Measurements from ENCODE around the gene TRIO. TPM values are rescaled to one million over a fixed set of nuclear protein-coding genes. Genes with fewer than 3 reads are reported as not detected.

Gene TRIO
- total RNA-seq, 1 experiment from 2014 or later: 99.8 TPM

GRCh38 chr5:14339468-14339867 is 196.3 kb downstream of the TRIO start:
- peaks cover 13% of the 10 kb centered on the region for H3K36me3 ChIP-seq (ENCODE audit: insufficient read depth, low read length, poor library complexity, severe bottlenecking)
- intact Hi-C loops (cut with micrococcal nuclease; ENCODE audit: unreplicated experiment): no loop called here
- no peak overlapping the region for H3K27ac ChIP-seq (ENCODE audit: low read depth, low read length, poor library complexity, severe bottlenecking)
- H3K9me3 ChIP-seq (ENCODE audit: low read depth, low read length, poor library complexity, severe bottlenecking): no peaks in the 10 kb centered on the region
- BruUV-seq (replicated peaks): no TSS peak
- no peak overlapping the region for H3K4me3 ChIP-seq (ENCODE audit: low read depth, low read length, poor library complexity, severe bottlenecking)
- ChIA-PET POLR2A (ENCODE audit: low non-redundant PET) (no interaction called here), CTCF (no interaction called here)
- no peaks in the 10 kb centered on the region for H3K4me1 ChIP-seq (ENCODE audit: insufficient read depth, low read length, poor library complexity, severe bottlenecking)
- DNase-seq (ENCODE audit: low spot score): no peak
- no peaks in the 10 kb centered on the region for H3K27me3 ChIP-seq (replicated peaks; ENCODE audit: insufficient read depth, low read depth, low read length, poor library complexity)
- TF ChIP-seq EZH2 (IDR thresholded peaks at IDR 0.05; ENCODE audit: borderline replicate concordance, low read depth, low read length, poor library complexity, severe bottlenecking) (no peak), CTCF (conservative IDR thresholded peaks at IDR 0.05; ENCODE audit: low read depth, low read length) (no peak)

- BruUV-seq (replicated peaks): no TSS peak
Observed at GRCh38 chr5:14341571-14342230, 198.6 kb downstream of the TRIO start.

GRCh38 chr5:14342306-14342705 is 199.2 kb downstream of the TRIO start:
- H3K27me3 ChIP-seq (replicated peaks; ENCODE audit: insufficient read depth, low read depth, low read length, poor library complexity): no peaks in the 10 kb centered on the region
- H3K4me1 ChIP-seq (ENCODE audit: insufficient read depth, low read length, poor library complexity, severe bottlenecking): no peaks in the 10 kb centered on the region
- CTCF ChIA-PET: interaction anchor here (0.6 kb wide), 1 partner anchor 12 kb away, joined by 6 read pairs; no protein-coding TSS in a partner anchor
- no peak overlapping the region for H3K27ac ChIP-seq (ENCODE audit: low read depth, low read length, poor library complexity, severe bottlenecking)
- TF ChIP-seq CTCF (conservative IDR thresholded peaks at IDR 0.05; ENCODE audit: low read depth, low read length): no peak
- TF ChIP-seq EZH2 (IDR thresholded peaks at IDR 0.05; ENCODE audit: borderline replicate concordance, low read depth, low read length, poor library complexity, severe bottlenecking): no peak
- intact Hi-C loops (cut with micrococcal nuclease; ENCODE audit: unreplicated experiment): no loop called here
- no peaks in the 10 kb centered on the region for H3K9me3 ChIP-seq (ENCODE audit: low read depth, low read length, poor library complexity, severe bottlenecking)
- no peak overlapping the region for H3K4me3 ChIP-seq (ENCODE audit: low read depth, low read length, poor library complexity, severe bottlenecking)
- BruUV-seq (replicated peaks): no TSS peak
- DNase-seq (ENCODE audit: low spot score): no peak
- H3K36me3 ChIP-seq (ENCODE audit: insufficient read depth, low read length, poor library complexity, severe bottlenecking): peaks cover 3% of the 10 kb centered on the region
- POLR2A ChIA-PET (ENCODE audit: low non-redundant PET): no interaction called here

More at GRCh38 chr5:14341571-14342230, 198.6 kb downstream of the TRIO start:
- no peak for DNase-seq (ENCODE audit: low spot score)
- H3K9me3 ChIP-seq (ENCODE audit: low read depth, low read length, poor library complexity, severe bottlenecking): no peaks in the 10 kb centered on the region
- no peak overlapping the region for H3K4me3 ChIP-seq (ENCODE audit: low read depth, low read length, poor library complexity, severe bottlenecking)
- no peaks in the 10 kb centered on the region for H3K4me1 ChIP-seq (ENCODE audit: insufficient read depth, low read length, poor library complexity, severe bottlenecking)
- H3K36me3 ChIP-seq (ENCODE audit: insufficient read depth, low read length, poor library complexity, severe bottlenecking): peaks cover 9% of the 10 kb centered on the region
- no peaks in the 10 kb centered on the region for H3K27me3 ChIP-seq (replicated peaks; ENCODE audit: insufficient read depth, low read depth, low read length, poor library complexity)
- H3K27ac ChIP-seq (ENCODE audit: low read depth, low read length, poor library complexity, severe bottlenecking): no peak overlapping the region
- TF ChIP-seq CTCF (conservative IDR thresholded peaks at IDR 0.05; ENCODE audit: low read depth, low read length) (no peak), EZH2 (IDR thresholded peaks at IDR 0.05; ENCODE audit: borderline replicate concordance, low read depth, low read length, poor library complexity, severe bottlenecking) (no peak)
- intact Hi-C loops (cut with micrococcal nuclease; ENCODE audit: unreplicated experiment): no loop called here
- ChIA-PET POLR2A (ENCODE audit: low non-redundant PET) (no interaction called here), CTCF (no interaction called here)

Measured in A673 (cell line).